Sigmoid colon (tissue), 7 donors: ENCODE data around the gene SP7. TPM values are rescaled to one million over a fixed set of nuclear protein-coding genes. Genes with fewer than 3 reads are reported as not detected.
"Not testable (repeated sequence)": the region's sequence is repeated elsewhere in the genome, so short reads cannot be mapped to it uniquely, and the experiment has no call there.

Experiments
- DNase-seq: peaks from one replicate; pipeline ENCODE4 v3.0.0-alpha.2; 2019
- H3K27ac ChIP-seq, 4 donors: fragments of 200-600 bp; sonication (generic); one replicate each; pipeline ENCODE4 v1.5.1; 2016 to 2019; ENCODE audit warnings: mild to moderate bottlenecking in 1 of 4
- H3K27me3 ChIP-seq, 3 donors: fragments of 200-600 bp; sonication (generic); one replicate each; pipeline ENCODE4 v1.5.1; 2019; ENCODE audit warnings: mild to moderate bottlenecking in 1 of 3
- H3K36me3 ChIP-seq, 4 donors: fragments of 200-600 bp; sonication (generic); one replicate each; pipeline ENCODE4 v1.5.1; 2016 to 2019
- H3K4me1 ChIP-seq, 4 donors: fragments of 200-600 bp; sonication (generic); one replicate each; pipeline ENCODE4 v1.5.1; 2017 to 2019
- H3K4me3 ChIP-seq, 4 donors: fragments of 200-600 bp; sonication (generic); one replicate each; pipeline ENCODE4 v1.5.1; 2017 to 2019; ENCODE audit warnings: mild to moderate bottlenecking in 2 of 4, moderate library complexity in 1 of 4
- H3K9me3 ChIP-seq, 4 donors: fragments of 200-600 bp in 3 of 4; sonication (generic) in 3 of 4; one replicate each; pipeline versions ENCODE4 v1.5.1 to v1.6.1; 2013 to 2019
- EP300 ChIP-seq, 4 donors: sonication (generic); formaldehyde crosslinking; IDR thresholded peaks; one replicate each; pipeline ENCODE4 v1.6.1; 2017; ENCODE audit warnings: antibody characterized with exemption in 4 of 4
- POLR2A ChIP-seq, 2 donors: fragments of 450-650 bp; IDR thresholded peaks; one replicate each; pipeline ENCODE4 v1.6.1; 2016; ENCODE audit warnings: antibody characterized with exemption in 2 of 2, mild to moderate bottlenecking in 2 of 2, moderate library complexity in 2 of 2
- POLR2AphosphoS5 ChIP-seq, 4 donors: sonication (generic); formaldehyde crosslinking; IDR thresholded peaks; one replicate each; pipeline ENCODE4 v1.6.1; 2017; ENCODE audit warnings: antibody characterized with exemption in 4 of 4
- whole genome bisulfite sequencing, 2 donors: extraction: QIAGEN DNeasy Blood & Tissue Kit; methylation state at CpG; one replicate each; pipeline ENCODE4 v1.1.7; 2013; 5-methylcytosine and 5-hydroxymethylcytosine counted together
- intact Hi-C: fragments of 100-400 bp; cut with DNase I; formaldehyde crosslinking; loops from one replicate; pipeline ENCODE4 v1.15.1; 2023
- polyA plus RNA-seq, 3 donors: library from polyadenylated mRNA; stranded (reverse); fragments of 200-250 nt; gene quantifications; one replicate each; pipeline ENCODE4 v1.2.3, GENCODE V29; 2013
- total RNA-seq, 4 donors: library from RNA; depleted of rRNA; stranded (reverse); fragments of >200 nt; gene quantifications; one replicate each; pipeline ENCODE4 v1.1.0, GENCODE V29; 2016
- TF ChIP-seq, protein P1 (sequence below), 4 experiments: fragments of 450-650 bp in 3 of 4; fragments of 200-600 bp in 1 of 4; IDR thresholded peaks; one replicate each; pipeline ENCODE4 v1.5.1; 2016 to 2019; ENCODE audit warnings: antibody characterized with exemption in 4 of 4, mild to moderate bottlenecking in 3 of 4, moderate library complexity in 2 of 4
- donor health status: healthy with polysubstance abuse.
- donor health status: Bipolar disorder and iron deficiency.
- donor health status: healthy.

The SP7 gene
- total and polyA plus RNA-seq, 7 donors: not detected

DNA sequence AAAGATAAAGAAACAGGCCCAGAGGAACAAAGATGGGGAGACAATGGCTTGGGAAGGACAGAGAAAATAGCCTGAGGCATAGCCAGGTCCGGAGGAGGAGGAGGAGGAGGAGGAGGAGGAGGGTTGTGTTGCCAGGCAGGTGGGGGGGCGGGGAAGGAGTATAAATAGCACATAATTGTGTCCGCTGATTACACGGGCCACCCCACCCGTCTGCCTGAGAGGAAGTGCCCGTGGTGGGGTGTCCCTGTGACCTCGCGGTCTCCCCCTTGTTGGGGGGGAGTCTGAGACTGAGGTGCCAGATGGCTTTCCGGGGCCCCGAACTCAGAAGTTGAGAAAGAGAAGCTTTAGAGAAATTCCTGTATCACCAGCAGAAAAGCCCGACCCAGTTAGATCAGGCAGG lies 1.9 kb upstream of the SP7 start:
- 24 to 34% methylated on average over 11 of the region's 11 CpGs for WGBS, 2 donors

DNA sequence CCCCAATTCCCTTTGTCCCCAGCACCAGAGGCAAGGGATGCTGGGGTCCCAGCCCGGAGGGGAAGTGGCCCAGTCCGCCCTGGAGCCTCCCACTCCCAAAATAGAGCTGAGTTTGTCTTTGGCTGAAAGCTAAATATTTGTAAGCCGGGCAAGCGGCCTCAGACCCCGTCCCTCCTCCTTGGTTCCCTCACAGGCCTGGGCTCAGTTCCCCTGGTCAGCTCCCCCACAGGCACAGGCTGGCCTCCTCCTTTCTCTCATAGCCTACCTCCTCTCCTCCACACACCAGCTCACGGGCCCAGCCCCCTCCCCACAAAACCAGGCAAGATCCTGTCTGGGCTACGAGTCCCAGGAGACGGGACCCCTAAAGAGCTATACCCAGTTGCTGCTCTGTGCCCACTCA lies 1.3 kb downstream of the SP7 start:
- no peaks in the 10 kb centered on the region for H3K36me3 ChIP-seq
- H3K9me3 ChIP-seq: no peaks in the 10 kb centered on the region
- no peak for TF ChIP-seq POLR2AphosphoS5 (IDR thresholded peaks at IDR 0.05)
- TF ChIP-seq, protein P1, sequence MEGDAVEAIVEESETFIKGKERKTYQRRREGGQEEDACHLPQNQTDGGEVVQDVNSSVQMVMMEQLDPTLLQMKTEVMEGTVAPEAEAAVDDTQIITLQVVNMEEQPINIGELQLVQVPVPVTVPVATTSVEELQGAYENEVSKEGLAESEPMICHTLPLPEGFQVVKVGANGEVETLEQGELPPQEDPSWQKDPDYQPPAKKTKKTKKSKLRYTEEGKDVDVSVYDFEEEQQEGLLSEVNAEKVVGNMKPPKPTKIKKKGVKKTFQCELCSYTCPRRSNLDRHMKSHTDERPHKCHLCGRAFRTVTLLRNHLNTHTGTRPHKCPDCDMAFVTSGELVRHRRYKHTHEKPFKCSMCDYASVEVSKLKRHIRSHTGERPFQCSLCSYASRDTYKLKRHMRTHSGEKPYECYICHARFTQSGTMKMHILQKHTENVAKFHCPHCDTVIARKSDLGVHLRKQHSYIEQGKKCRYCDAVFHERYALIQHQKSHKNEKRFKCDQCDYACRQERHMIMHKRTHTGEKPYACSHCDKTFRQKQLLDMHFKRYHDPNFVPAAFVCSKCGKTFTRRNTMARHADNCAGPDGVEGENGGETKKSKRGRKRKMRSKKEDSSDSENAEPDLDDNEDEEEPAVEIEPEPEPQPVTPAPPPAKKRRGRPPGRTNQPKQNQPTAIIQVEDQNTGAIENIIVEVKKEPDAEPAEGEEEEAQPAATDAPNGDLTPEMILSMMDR (IDR thresholded peaks at IDR 0.05): no peak
- no peak for TF ChIP-seq POLR2A (IDR thresholded peaks at IDR 0.05)
- TF ChIP-seq EP300 (IDR thresholded peaks at IDR 0.05): no peak
- H3K4me1 ChIP-seq: no peaks in the 10 kb centered on the region
- intact Hi-C loops: no loop called here
- DNase-seq: no peak
- no peak overlapping the region for H3K27ac ChIP-seq
- 78 to 87% methylated on average over 8 of the region's 8 CpGs for WGBS, 2 donors
- peaks cover 0 to 72% (median 52%) of the 10 kb centered on the region in 3 donors for H3K27me3 ChIP-seq
- no peak overlapping the region for H3K4me3 ChIP-seq

More for the DNA sequence above, 1.9 kb upstream of the SP7 start:
- TF ChIP-seq POLR2AphosphoS5 (IDR thresholded peaks at IDR 0.05) (no peak), EP300 (IDR thresholded peaks at IDR 0.05) (no peak), POLR2A (IDR thresholded peaks at IDR 0.05) (no peak)
- TF ChIP-seq, protein P1 (IDR thresholded peaks at IDR 0.05): no peak
- H3K36me3 ChIP-seq: no peaks in the 10 kb centered on the region
- H3K4me1 ChIP-seq: no peaks in the 10 kb centered on the region
- H3K4me3 ChIP-seq: no peak overlapping the region
- H3K27me3 ChIP-seq: peaks cover 0 to 58% (median 46%) of the 10 kb centered on the region in 3 donors
- no peaks in the 10 kb centered on the region for H3K9me3 ChIP-seq
- intact Hi-C loops: no loop called here
- no peak overlapping the region for H3K27ac ChIP-seq
- no peak for DNase-seq

DNA sequence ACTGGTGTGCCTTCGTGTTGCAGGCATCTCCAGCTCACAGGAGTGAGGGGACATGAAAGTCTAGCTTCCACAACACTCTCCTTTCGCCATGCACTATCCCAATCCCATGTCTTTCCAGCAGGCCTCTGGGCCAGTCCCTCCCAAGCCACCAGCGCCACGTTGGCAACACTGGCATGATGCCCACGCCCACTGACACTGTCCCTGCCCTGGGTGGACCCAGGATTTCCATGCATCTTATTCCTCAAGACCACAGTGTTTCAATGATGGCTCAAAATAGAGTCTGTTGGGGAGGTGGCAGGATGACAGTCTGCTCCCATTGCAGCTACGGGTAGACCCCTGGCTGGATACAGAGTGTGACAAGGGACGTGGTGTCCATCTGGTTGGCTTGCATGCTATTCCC lies 2.3 kb downstream of the SP7 start:
- no peak for DNase-seq
- intact Hi-C loops: no loop called here
- Histone ChIP-seq H3K27ac (no peak overlapping the region), H3K9me3 (no peaks in the 10 kb centered on the region), H3K36me3 (no peaks in the 10 kb centered on the region), H3K4me3 (no peak overlapping the region), H3K4me1 (no peaks in the 10 kb centered on the region), H3K27me3 (peaks cover 0 to 69% (median 47%) of the 10 kb centered on the region in 3 donors)
- 62 to 70% methylated on average over 7 of the region's 7 CpGs for WGBS, 2 donors
- TF ChIP-seq EP300 (IDR thresholded peaks at IDR 0.05): no peak
- TF ChIP-seq POLR2A (IDR thresholded peaks at IDR 0.05): no peak
- TF ChIP-seq, protein P1 (IDR thresholded peaks at IDR 0.05): no peak

DNA sequence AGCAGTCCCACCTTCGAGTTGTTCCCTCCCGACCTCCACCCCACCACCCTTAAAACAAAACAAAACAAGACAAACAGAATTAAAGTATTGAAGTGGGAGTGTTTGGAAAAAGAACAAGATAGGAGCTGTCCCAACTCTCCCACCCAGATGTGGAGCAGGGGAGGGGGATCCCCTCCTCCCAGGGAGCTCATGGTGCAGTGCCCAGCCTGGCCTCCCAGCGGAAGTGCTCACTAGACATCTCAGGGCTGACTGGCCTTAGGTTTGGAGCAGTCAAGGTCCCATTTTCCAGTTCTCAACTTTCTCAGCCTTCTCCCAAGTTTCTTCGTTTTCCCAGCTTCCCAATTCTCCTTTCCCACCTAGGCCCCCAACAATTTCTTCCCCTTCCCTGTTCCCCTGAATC lies 2.9 kb downstream of the SP7 start:
- intact Hi-C loops: no loop called here
- DNase-seq: no peak
- Histone ChIP-seq H3K36me3 (no peaks in the 10 kb centered on the region), H3K9me3 (no peaks in the 10 kb centered on the region), H3K27me3 (peaks cover 0 to 63% (median 42%) of the 10 kb centered on the region in 3 donors), H3K4me1 (no peaks in the 10 kb centered on the region), H3K27ac (no peak overlapping the region), H3K4me3 (no peak overlapping the region)
- WGBS, 2 donors: 83 to 84% methylated on average over 4 of the region's 4 CpGs
- TF ChIP-seq POLR2A (IDR thresholded peaks at IDR 0.05) (no peak), POLR2AphosphoS5 (IDR thresholded peaks at IDR 0.05) (no peak), EP300 (IDR thresholded peaks at IDR 0.05) (no peak)
- TF ChIP-seq, protein P1 (IDR thresholded peaks at IDR 0.05): no peak

DNA sequence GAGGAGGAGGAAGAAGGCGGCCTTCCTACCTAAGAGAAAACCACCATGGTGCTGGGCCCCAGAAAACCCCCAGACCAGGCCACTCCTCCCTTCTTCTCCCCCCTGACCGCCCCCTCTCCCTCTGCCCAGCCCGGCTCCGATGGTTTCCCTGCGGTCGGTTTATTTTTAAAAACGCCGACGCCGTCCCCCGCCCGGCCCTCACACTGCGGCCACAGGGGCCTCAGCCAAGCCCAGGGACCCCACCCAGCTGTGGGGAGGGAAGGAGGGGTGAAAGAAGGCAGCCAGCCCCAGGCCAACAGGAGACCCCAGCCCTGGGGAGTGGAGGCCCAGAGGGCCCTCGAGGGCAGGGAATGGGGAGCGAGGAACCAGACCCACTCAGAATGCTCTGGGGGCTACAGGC lies 3.4 kb downstream of the SP7 start:
- no peaks in the 10 kb centered on the region for H3K4me1 ChIP-seq
- H3K4me3 ChIP-seq: no peak overlapping the region
- H3K27me3 ChIP-seq: peaks cover 0 to 58% (median 37%) of the 10 kb centered on the region in 3 donors
- intact Hi-C loops: no loop called here
- TF ChIP-seq POLR2A (IDR thresholded peaks at IDR 0.05) (no peak), POLR2AphosphoS5 (IDR thresholded peaks at IDR 0.05) (no peak), EP300 (IDR thresholded peaks at IDR 0.05) (no peak)
- TF ChIP-seq, protein P1 (IDR thresholded peaks at IDR 0.05): no peak
- 63 to 64% methylated on average over 15 of the region's 15 CpGs for WGBS, 2 donors
- no peak overlapping the region for H3K27ac ChIP-seq
- no peaks in the 10 kb centered on the region for H3K9me3 ChIP-seq
- no peak for DNase-seq
- H3K36me3 ChIP-seq: no peaks in the 10 kb centered on the region

DNA sequence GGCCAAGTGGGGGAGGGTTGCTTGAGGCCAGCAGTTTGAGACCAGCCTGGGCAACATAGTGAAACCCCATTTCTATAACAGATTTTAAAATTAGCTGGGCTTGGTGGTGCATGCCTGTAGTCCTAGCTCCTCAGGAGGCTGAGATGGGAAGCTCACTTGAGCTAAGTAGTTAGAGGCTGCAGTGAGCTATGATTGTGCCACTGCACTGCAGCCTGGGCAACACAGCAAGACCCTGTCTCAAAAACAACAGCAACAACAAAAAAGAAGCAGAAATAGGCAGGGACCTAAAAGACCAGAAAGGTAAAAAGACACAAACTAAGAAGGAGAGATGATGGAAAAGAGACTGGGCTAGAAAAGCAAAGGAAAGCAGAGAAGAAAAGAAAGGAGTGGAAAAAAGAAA lies 3.8 kb downstream of the SP7 start:
- H3K4me1 ChIP-seq, DNase-seq, H3K36me3 ChIP-seq, H3K9me3 ChIP-seq, H3K27ac ChIP-seq, H3K4me3 ChIP-seq, intact Hi-C loops: not testable (repeated sequence)
- peaks cover 0 to 54% (median 36%) of the 10 kb centered on the region in 3 donors for H3K27me3 ChIP-seq
